GM12878 (cell line): ENCODE results near the gene PPP1R2B. TPM values are rescaled to one million over a fixed set of nuclear protein-coding genes. Genes with fewer than 3 reads are reported as not detected.
A peak's percentile ranks its signal among the peaks of the same experiment; 100 is the strongest.

Source experiments
- ATF7 ChIP-seq: fragments of 450-650 bp; IDR thresholded peaks from 2 replicates; pipeline ENCODE4 v1.6.1; 2016; ENCODE audit warnings: low read depth, mild to moderate bottlenecking
- CREB1 ChIP-seq: IDR thresholded peaks from 2 replicates; pipeline ENCODE4 v1.6.1; 2012; ENCODE audit warnings: low read depth, mild to moderate bottlenecking, inconsistent platforms
- EP300 ChIP-seq, 2 experiments: fragments of 150-350 bp in 1 of 2; IDR thresholded peaks; 2 replicates each; pipeline ENCODE4 v1.6.1; 2011 to 2012; ENCODE audit warnings: low read depth in 2 of 2, low read length in 2 of 2, borderline replicate concordance in 1 of 2, improper control_type of control experiment in 1 of 2, inconsistent platforms in 1 of 2; ENCODE audit not compliant: control insufficient read depth in 1 of 2
- HCFC1 ChIP-seq: fragments of 150-350 bp; IDR thresholded peaks from 2 replicates; pipeline ENCODE4 v1.6.1; 2014; ENCODE audit warnings: low read length
- IKZF2 ChIP-seq, 2 experiments: fragments of 450-650 bp; IDR thresholded peaks; 2 replicates each; pipeline ENCODE4 v1.6.1; 2017; ENCODE audit warnings: mild to moderate bottlenecking in 2 of 2, moderate library complexity in 2 of 2
- IRF4 ChIP-seq: IDR thresholded peaks from 2 replicates; pipeline ENCODE4 v1.6.1; 2011; ENCODE audit warnings: low read depth, low read length
- NR2C2 ChIP-seq: IDR thresholded peaks from 2 replicates; pipeline ENCODE4 v1.6.1; 2011; ENCODE audit warnings: borderline replicate concordance, low read depth; ENCODE audit not compliant: control insufficient read depth, insufficient read length
- SPI1 ChIP-seq: IDR thresholded peaks from 2 replicates; pipeline ENCODE4 v1.6.1; 2011; ENCODE audit warnings: low read depth, mild to moderate bottlenecking, low read length, moderate library complexity, borderline replicate concordance; ENCODE audit not compliant: insufficient read depth
- YY1 ChIP-seq: IDR thresholded peaks from 2 replicates; pipeline ENCODE4 v1.6.1; 2011; ENCODE audit warnings: low read depth, mild to moderate bottlenecking, low read length
- polyA plus RNA-seq, 11 experiments: library from polyadenylated mRNA; depleted of rRNA in 4 of 11; unstranded in 6 of 11; stranded (reverse) in 5 of 11; fragments of >200 nt; fragmentation: Nextera tagmentation in 4 of 11; fragmentation: Illumina TruSeq in 1 of 11; extraction: Ambion mirVana in 4 of 11; extraction: Trizol in 1 of 11; gene quantifications; 1 replicate in 1 of 11; 2 replicates in 10 of 11; pipeline versions ENCODE4 v1.2.1 to v1.2.3, GENCODE V29; 2011 to 2016; ENCODE audit warnings: inconsistent platforms in 2 of 11, missing spikeins in 2 of 11, low read depth in 1 of 11
- total RNA-seq, 4 experiments: library from RNA; depleted of rRNA in 3 of 4; stranded (reverse); fragments of >200 nt in 3 of 4; fragmentation: Illumina TruSeq in 1 of 4; extraction: Trizol in 1 of 4; gene quantifications; 2 replicates each; pipeline versions ENCODE4 v1.2.1 to v1.2.3, GENCODE V29; 2013 to 2021
- TF ChIP-seq, protein P1 (sequence below): IDR thresholded peaks from 2 replicates; pipeline ENCODE4 v1.6.1; 2012; ENCODE audit warnings: improper control_type of control experiment, low read depth, low read length; ENCODE audit not compliant: insufficient replicate concordance
- TF ChIP-seq, protein P2 (sequence below): fragments of 450-650 bp; IDR thresholded peaks from 2 replicates; pipeline ENCODE4 v1.6.1; 2017; ENCODE audit warnings: mild to moderate bottlenecking, low read depth, inconsistent platforms; ENCODE audit not compliant: poor library complexity, severe bottlenecking

The PPP1R2B gene
- total and polyA plus RNA-seq, 10 of the 15 experiments (the other 5 are each of a cell fraction or from before 2014, with no cell fraction given): 0.02 to 0.13 (median 0.08) TPM; not detected in 5

DNA sequence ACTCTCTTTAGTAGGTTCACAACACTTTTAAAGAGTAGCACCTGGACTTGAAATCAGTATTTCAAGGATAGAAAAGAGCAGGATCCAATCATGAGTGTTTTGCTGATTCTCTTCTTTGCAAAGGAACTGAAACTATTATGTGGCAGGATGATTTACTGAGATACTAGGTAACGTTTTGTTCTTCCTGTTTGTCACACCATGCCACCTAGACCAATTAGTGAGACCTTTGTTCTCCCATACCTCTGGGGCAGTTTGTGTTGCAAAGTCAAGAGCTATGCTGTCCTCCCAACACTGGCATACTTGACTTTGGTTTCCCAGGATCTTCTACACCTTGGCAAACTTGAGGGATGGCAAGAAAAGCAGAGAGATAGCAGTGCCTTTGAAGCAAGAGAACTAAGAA, 43.4 kb downstream of the PPP1R2B start (continued):
- TF ChIP-seq HCFC1 (no peak), IRF4 (peak; percentile 75), SPI1 (peak; percentile 96), ATF7 (no peak), IKZF2 (IDR thresholded peaks at IDR 0.05) (peak; percentile 74 to 76; a peak in 2 of 4 replicates), EP300 (IDR thresholded peaks at IDR 0.05; ENCODE audit: borderline replicate concordance in 1 of 2, control insufficient read depth in 1 of 2, low read depth in 2 of 2, low read length in 2 of 2) (peak in 1 of 2 experiments; percentile 51; a peak in 1 of 4 replicates), CREB1 (no peak), NR2C2 (no peak), YY1 (no peak)
- TF ChIP-seq, protein P1, sequence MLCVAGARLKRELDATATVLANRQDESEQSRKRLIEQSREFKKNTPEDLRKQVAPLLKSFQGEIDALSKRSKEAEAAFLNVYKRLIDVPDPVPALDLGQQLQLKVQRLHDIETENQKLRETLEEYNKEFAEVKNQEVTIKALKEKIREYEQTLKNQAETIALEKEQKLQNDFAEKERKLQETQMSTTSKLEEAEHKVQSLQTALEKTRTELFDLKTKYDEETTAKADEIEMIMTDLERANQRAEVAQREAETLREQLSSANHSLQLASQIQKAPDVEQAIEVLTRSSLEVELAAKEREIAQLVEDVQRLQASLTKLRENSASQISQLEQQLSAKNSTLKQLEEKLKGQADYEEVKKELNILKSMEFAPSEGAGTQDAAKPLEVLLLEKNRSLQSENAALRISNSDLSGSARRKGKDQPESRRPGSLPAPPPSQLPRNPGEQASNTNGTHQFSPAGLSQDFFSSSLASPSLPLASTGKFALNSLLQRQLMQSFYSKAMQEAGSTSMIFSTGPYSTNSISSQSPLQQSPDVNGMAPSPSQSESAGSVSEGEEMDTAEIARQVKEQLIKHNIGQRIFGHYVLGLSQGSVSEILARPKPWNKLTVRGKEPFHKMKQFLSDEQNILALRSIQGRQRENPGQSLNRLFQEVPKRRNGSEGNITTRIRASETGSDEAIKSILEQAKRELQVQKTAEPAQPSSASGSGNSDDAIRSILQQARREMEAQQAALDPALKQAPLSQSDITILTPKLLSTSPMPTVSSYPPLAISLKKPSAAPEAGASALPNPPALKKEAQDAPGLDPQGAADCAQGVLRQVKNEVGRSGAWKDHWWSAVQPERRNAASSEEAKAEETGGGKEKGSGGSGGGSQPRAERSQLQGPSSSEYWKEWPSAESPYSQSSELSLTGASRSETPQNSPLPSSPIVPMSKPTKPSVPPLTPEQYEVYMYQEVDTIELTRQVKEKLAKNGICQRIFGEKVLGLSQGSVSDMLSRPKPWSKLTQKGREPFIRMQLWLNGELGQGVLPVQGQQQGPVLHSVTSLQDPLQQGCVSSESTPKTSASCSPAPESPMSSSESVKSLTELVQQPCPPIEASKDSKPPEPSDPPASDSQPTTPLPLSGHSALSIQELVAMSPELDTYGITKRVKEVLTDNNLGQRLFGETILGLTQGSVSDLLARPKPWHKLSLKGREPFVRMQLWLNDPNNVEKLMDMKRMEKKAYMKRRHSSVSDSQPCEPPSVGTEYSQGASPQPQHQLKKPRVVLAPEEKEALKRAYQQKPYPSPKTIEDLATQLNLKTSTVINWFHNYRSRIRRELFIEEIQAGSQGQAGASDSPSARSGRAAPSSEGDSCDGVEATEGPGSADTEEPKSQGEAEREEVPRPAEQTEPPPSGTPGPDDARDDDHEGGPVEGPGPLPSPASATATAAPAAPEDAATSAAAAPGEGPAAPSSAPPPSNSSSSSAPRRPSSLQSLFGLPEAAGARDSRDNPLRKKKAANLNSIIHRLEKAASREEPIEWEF: no peak
- TF ChIP-seq, protein P2, sequence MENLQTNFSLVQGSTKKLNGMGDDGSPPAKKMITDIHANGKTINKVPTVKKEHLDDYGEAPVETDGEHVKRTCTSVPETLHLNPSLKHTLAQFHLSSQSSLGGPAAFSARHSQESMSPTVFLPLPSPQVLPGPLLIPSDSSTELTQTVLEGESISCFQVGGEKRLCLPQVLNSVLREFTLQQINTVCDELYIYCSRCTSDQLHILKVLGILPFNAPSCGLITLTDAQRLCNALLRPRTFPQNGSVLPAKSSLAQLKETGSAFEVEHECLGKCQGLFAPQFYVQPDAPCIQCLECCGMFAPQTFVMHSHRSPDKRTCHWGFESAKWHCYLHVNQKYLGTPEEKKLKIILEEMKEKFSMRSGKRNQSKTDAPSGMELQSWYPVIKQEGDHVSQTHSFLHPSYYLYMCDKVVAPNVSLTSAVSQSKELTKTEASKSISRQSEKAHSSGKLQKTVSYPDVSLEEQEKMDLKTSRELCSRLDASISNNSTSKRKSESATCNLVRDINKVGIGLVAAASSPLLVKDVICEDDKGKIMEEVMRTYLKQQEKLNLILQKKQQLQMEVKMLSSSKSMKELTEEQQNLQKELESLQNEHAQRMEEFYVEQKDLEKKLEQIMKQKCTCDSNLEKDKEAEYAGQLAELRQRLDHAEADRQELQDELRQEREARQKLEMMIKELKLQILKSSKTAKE: no peak
